IMR-90 (cell line): ENCODE results near the gene GINS1. TPM values are rescaled to one million over a fixed set of nuclear protein-coding genes. Genes with fewer than 3 reads are reported as not detected.

ENCODE experiments used
- ATAC-seq: fragments of 200-7000 bp; cut with Tn5 transposase; 2 replicates; pipeline ENCODE4 v1.9.1; 2020; ENCODE audit warnings: low read depth, mild to moderate bottlenecking, moderate library complexity
- BruUV-seq: library from RNA; stranded (reverse); fragments of 400-500 nt; replicated peaks from 2 replicates; lab custom pipeline; 2021; lab: Mats Ljungman, UMichigan
- CTCF ChIA-PET: fragments of 300-600 bp; formaldehyde crosslinking; extraction: SDS; loops from one replicate; lab custom pipeline; 2021; ENCODE audit warnings: antibody characterized with exemption; lab: Yijun Ruan, JAX
- POLR2A ChIA-PET: fragments of 300-600 bp; sonication (Branson Sonifier 250); formaldehyde crosslinking; loops from one replicate; lab custom pipeline; 2022; ENCODE audit warnings: antibody characterized with exemption; ENCODE audit not compliant: unreplicated experiment; lab: Charles Lee
- DNase-seq: peaks from one replicate; pipeline ENCODE4 v3.0.0; 2013
- H2AFZ ChIP-seq: replicated peaks from 2 replicates; pipeline ENCODE3; 2013; ENCODE audit warnings: low read length, mild to moderate bottlenecking; ENCODE audit not compliant: poor library complexity
- H2AK5ac ChIP-seq: 2 replicates; pipeline ENCODE4 v1.6.1; 2013; ENCODE audit warnings: low read depth, low read length, inconsistent platforms
- H2AK9ac ChIP-seq: replicated peaks from 2 replicates; pipeline ENCODE3; 2013; ENCODE audit warnings: mild to moderate bottlenecking, low read depth, low read length, moderate library complexity; ENCODE audit not compliant: poor library complexity
- H2BK120ac ChIP-seq: 2 replicates; pipeline ENCODE4 v1.6.1; 2013; ENCODE audit warnings: low read depth, low read length, inconsistent platforms
- H2BK15ac ChIP-seq: 3 replicates; pipeline ENCODE4 v1.6.1; 2013; ENCODE audit warnings: low read depth, low read length, inconsistent platforms
- H2BK20ac ChIP-seq: 2 replicates; pipeline ENCODE4 v1.6.1; 2013; ENCODE audit warnings: low read depth, mild to moderate bottlenecking, inconsistent platforms, low read length, moderate library complexity
- H2BK5ac ChIP-seq: 2 replicates; pipeline ENCODE4 v1.6.1; 2013; ENCODE audit warnings: mild to moderate bottlenecking, low read depth, low read length, inconsistent platforms; ENCODE audit not compliant: poor library complexity, severe bottlenecking
- H3K14ac ChIP-seq: replicated peaks from 2 replicates; pipeline ENCODE4 v1.6.1; 2013; ENCODE audit warnings: low read depth, low read length, inconsistent platforms
- H3K18ac ChIP-seq: 2 replicates; pipeline ENCODE4 v1.6.1; 2013; ENCODE audit warnings: low read depth, low read length, control low read depth
- H3K23ac ChIP-seq: 2 replicates; pipeline ENCODE4 v1.6.1; 2013; ENCODE audit warnings: low read depth, low read length, inconsistent platforms
- H3K27ac ChIP-seq: 2 replicates; pipeline ENCODE4 v1.5.1; 2013; ENCODE audit warnings: mild to moderate bottlenecking, control low read depth, low read length; ENCODE audit not compliant: insufficient read depth
- H3K27me3 ChIP-seq: 2 replicates; pipeline ENCODE4 v1.6.1; 2013; ENCODE audit warnings: low read length; ENCODE audit not compliant: control insufficient read depth, insufficient read depth
- H3K36me3 ChIP-seq: 2 replicates; pipeline ENCODE4 v1.6.1; 2013; ENCODE audit warnings: low read length, mixed read lengths; ENCODE audit not compliant: control insufficient read depth, insufficient read depth
- H3K4ac ChIP-seq: 2 replicates; pipeline ENCODE4 v1.6.1; 2013; ENCODE audit warnings: low read depth, low read length, inconsistent platforms
- H3K4me1 ChIP-seq: 2 replicates; pipeline ENCODE4 v1.6.1; 2013; ENCODE audit warnings: low read length, mixed read lengths; ENCODE audit not compliant: control insufficient read depth, insufficient read depth
- H3K4me2 ChIP-seq: 2 replicates; pipeline ENCODE4 v1.6.1; 2013; ENCODE audit warnings: low read depth, mild to moderate bottlenecking, control low read depth, low read length, moderate library complexity
- H3K4me3 ChIP-seq: 2 replicates; pipeline ENCODE4 v1.5.1; 2013; ENCODE audit warnings: low read depth, mild to moderate bottlenecking, control low read depth, low read length, moderate library complexity; ENCODE audit not compliant: insufficient read depth
- H3K56ac ChIP-seq: 2 replicates; pipeline ENCODE4 v1.6.1; 2013; ENCODE audit warnings: low read length, inconsistent platforms; ENCODE audit not compliant: insufficient read depth; ENCODE audit errors: extremely low read depth
- H3K79me1 ChIP-seq, 2 experiments: 2 replicates each; pipeline ENCODE4 v1.6.1; 2013; ENCODE audit warnings: low read length in 2 of 2, inconsistent platforms in 1 of 2, low read depth in 1 of 2
- H3K9ac ChIP-seq: 2 replicates; pipeline ENCODE4 v1.6.1; 2013; ENCODE audit warnings: low read depth, low read length, control low read depth
- H3K9me1 ChIP-seq: 2 replicates; pipeline ENCODE4 v1.6.1; 2013; ENCODE audit warnings: low read length, inconsistent platforms; ENCODE audit not compliant: insufficient read depth
- H3K9me3 ChIP-seq: 2 replicates; pipeline ENCODE4 v1.6.1; 2013; ENCODE audit warnings: low read length; ENCODE audit not compliant: control insufficient read depth, insufficient read depth
- H4K20me1 ChIP-seq: 2 replicates; pipeline ENCODE4 v1.6.1; 2013; ENCODE audit warnings: low read length, inconsistent platforms; ENCODE audit not compliant: insufficient read depth
- H4K5ac ChIP-seq: 2 replicates; pipeline ENCODE4 v1.6.1; 2013; ENCODE audit warnings: mild to moderate bottlenecking, low read depth, low read length, control low read depth
- H4K8ac ChIP-seq, 2 experiments: 2 replicates each; pipeline ENCODE4 v1.6.1; 2013; ENCODE audit warnings: low read depth in 2 of 2, low read length in 2 of 2, control low read depth in 1 of 2, inconsistent platforms in 1 of 2
- H4K91ac ChIP-seq: 2 replicates; pipeline ENCODE4 v1.6.1; 2013; ENCODE audit warnings: low read depth, low read length, inconsistent platforms; ENCODE audit not compliant: insufficient read depth
- BHLHE40 ChIP-seq: fragments of 150-350 bp; IDR thresholded peaks from 2 replicates; pipeline ENCODE4 v1.6.1; 2016; ENCODE audit warnings: mild to moderate bottlenecking, low read depth, low read length
- CHD1 ChIP-seq: IDR thresholded peaks from 2 replicates; pipeline ENCODE4 v1.6.1; 2012; ENCODE audit warnings: low read depth, low read length, improper control_type of control experiment
- MAFK ChIP-seq: IDR thresholded peaks from 2 replicates; pipeline ENCODE4 v1.6.1; 2012; ENCODE audit warnings: low read depth, low read length, improper control_type of control experiment
- MAZ ChIP-seq: IDR thresholded peaks from 2 replicates; pipeline ENCODE4 v1.6.1; 2012; ENCODE audit warnings: low read depth, mild to moderate bottlenecking, low read length, improper control_type of control experiment, moderate library complexity, borderline replicate concordance
- MXI1 ChIP-seq: IDR thresholded peaks from 2 replicates; pipeline ENCODE4 v1.6.1; 2012; ENCODE audit warnings: low read depth, mild to moderate bottlenecking, low read length, moderate library complexity, borderline replicate concordance
- NFE2L2 ChIP-seq: fragments of 150-350 bp; IDR thresholded peaks from 2 replicates; pipeline ENCODE4 v1.6.1; 2016; ENCODE audit warnings: low read depth, mild to moderate bottlenecking, low read length
- POLR2A ChIP-seq: IDR thresholded peaks from 2 replicates; pipeline ENCODE4 v1.6.1; 2012; ENCODE audit warnings: mild to moderate bottlenecking, low read depth, low read length
- RAD21 ChIP-seq: IDR thresholded peaks from 2 replicates; pipeline ENCODE4 v1.6.1; 2012; ENCODE audit warnings: low read length, improper control_type of control experiment
- RCOR1 ChIP-seq: IDR thresholded peaks from 2 replicates; pipeline ENCODE4 v1.6.1; 2012; ENCODE audit warnings: mild to moderate bottlenecking, low read length, improper control_type of control experiment; ENCODE audit not compliant: insufficient replicate concordance
- RFX5 ChIP-seq: IDR thresholded peaks from 2 replicates; pipeline ENCODE4 v1.8.0; 2012; ENCODE audit warnings: low read depth, mild to moderate bottlenecking, low read length, moderate library complexity
- SMC3 ChIP-seq: fragments of 150-350 bp; IDR thresholded peaks from 2 replicates; pipeline ENCODE4 v1.6.1; 2016; ENCODE audit warnings: low read depth, mild to moderate bottlenecking, antibody characterized with exemption, low read length, moderate library complexity
- WGBS, 2 experiments: methylation state at CpG; one replicate each; pipeline versions ENCODE4 v1.1.5 to v1.1.7; 2013; ENCODE audit warnings: missing lambda C conversion rate in 2 of 2; ENCODE audit not compliant: insufficient read length in 1 of 2; ENCODE audit errors: extremely low coverage in 2 of 2; 5-methylcytosine and 5-hydroxymethylcytosine counted together
- dilution Hi-C: fragments of 300-500 bp; cut with HindIII; formaldehyde crosslinking; loops from one replicate; pipeline ENCODE4 v1.14.3; 2018; ENCODE audit warnings: low sequenced_read_pairs; ENCODE audit not compliant: unreplicated experiment
- in situ Hi-C: fragments of 300-500 bp; cut with MboI; formaldehyde crosslinking; loops from 3 replicates; pipeline ENCODE4 v1.14.3; 2019; ENCODE audit warnings: low sequenced_read_pairs, inconsistent platforms, mixed read lengths
- intact Hi-C: fragments of 100-400 bp; cut with micrococcal nuclease; formaldehyde crosslinking; loops from 2 replicates; pipeline ENCODE4 v1.10.0; 2022
- polyA plus RNA-seq, 3 experiments: library from polyadenylated mRNA; depleted of rRNA; stranded (reverse); fragments of >200 nt; gene quantifications; 2 replicates each; pipeline ENCODE4 v1.2.3, GENCODE V29; 2012; ENCODE audit warnings: low replicate concordance in 1 of 3
- total RNA-seq: library from RNA; depleted of rRNA; stranded (reverse); fragments of >200 nt; gene quantifications from 2 replicates; pipeline ENCODE4 v1.2.3, GENCODE V29; 2012
- TF ChIP-seq, protein P1 (sequence below): fragments of 150-350 bp; IDR thresholded peaks from 2 replicates; pipeline ENCODE4 v1.6.1; 2016; ENCODE audit warnings: low read depth, mild to moderate bottlenecking, low read length, moderate library complexity, borderline replicate concordance
- TF ChIP-seq, protein P2 (sequence below): conservative IDR thresholded peaks from 2 replicates; pipeline ENCODE4 v1.5.1; 2012; ENCODE audit warnings: mild to moderate bottlenecking, low read depth, low read length, improper control_type of control experiment
- TF ChIP-seq, protein P3 (sequence below): fragments of 150-350 bp; IDR thresholded peaks from 2 replicates; pipeline ENCODE4 v1.6.1; 2017; ENCODE audit warnings: mild to moderate bottlenecking, antibody characterized with exemption, low read length, low read depth

Gene GINS1
- total and polyA plus RNA-seq, 2 of the 4 experiments (the other 2 are of a cell fraction) = 4.9 to 6.6 TPM

DNA sequence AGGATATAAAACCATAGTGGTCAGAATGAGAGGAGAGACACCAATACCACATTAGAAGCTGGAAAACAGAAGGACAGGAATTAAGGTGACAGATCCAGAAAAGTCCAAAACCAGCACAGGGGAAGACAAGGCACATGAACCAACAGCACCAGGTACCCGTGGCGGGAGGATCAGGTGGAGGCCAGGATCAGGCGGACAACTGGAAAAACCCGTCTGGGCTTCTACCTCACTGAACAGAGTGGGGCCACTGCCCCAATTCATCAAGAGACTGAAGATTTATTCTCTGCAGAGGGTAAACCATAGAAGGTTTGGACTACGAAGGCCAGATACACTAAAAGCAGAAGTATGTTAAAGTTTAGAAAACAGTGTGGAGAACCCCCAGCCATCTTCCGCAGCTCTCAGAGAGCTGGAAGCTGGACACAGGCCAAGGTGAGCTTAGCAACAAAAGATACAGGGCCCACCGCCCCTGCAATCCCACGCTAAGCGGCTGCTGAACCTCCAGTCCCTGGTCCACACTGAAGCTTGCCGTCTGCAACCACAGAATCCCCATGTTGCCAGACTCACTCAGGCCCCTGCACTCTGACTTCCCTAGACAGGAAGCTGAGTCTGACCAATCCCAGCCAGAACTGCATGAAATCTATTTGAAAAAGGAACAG lies 46.7 kb upstream of the GINS1 start:
- Histone ChIP-seq H3K14ac (peak overlapping the region; percentile 96), H2BK5ac (peak overlapping the region; percentile 89), H3K4me3 (peak overlapping the region; percentile 18; the same call in 1 of the 2 replicates), H4K5ac (peak overlapping the region; percentile 95), H3K27me3 (no peaks in the 10 kb centered on the region), H3K18ac (peak overlapping the region; percentile 79), H2AK5ac (peak overlapping the region; percentile 76; the same call in 1 of the 2 replicates), H3K4me2 (peak overlapping the region; percentile 89), H2BK15ac (peak overlapping the region; percentile 37; the same call in 1 of the 3 replicates), H4K91ac (peak overlapping the region; percentile 82), H3K79me1 (peaks cover 18 to 68% of the 10 kb centered on the region in 2 experiments; a peak in 3 of 4 replicates), H3K4me1 (peaks cover 19% of the 10 kb centered on the region), H2AK9ac (peak overlapping the region; percentile 38), H2BK20ac (peak overlapping the region; percentile 68), H3K9me3 (no peaks in the 10 kb centered on the region), H2BK120ac (peak overlapping the region; percentile 84), H3K4ac (peak overlapping the region; percentile 87), H3K23ac (peak overlapping the region; percentile 90), H4K8ac (peak overlapping the region; percentile 58 to 90; a peak in 3 of 4 replicates), H3K27ac (peak overlapping the region; percentile 98), H3K9me1 (peaks cover 11% of the 10 kb centered on the region), H3K9ac (peak overlapping the region; percentile 56; the same call in 1 of the 2 replicates), H3K36me3 (no peaks in the 10 kb centered on the region), H2AFZ (peak overlapping the region; percentile 84), H3K56ac (0 out of 2 replicates have a peak overlapping the region, but pooled peaks have one; percentile 38), H4K20me1 (peaks cover 11% of the 10 kb centered on the region)
- peak; percentile 82 for DNase-seq
- WGBS, 2 experiments = no CpG with 5 or more reads among the region's 10 CpGs
- ATAC-seq = peak; percentile 92
- no TSS peak for BruUV-seq
- ChIA-PET POLR2A (no interaction called here), CTCF (interaction anchor here (0.9 to 1.3 kb wide), 2 partner anchors 15 to 38 kb away, joined by 3 read pairs; no protein-coding TSS in a partner anchor)
- intact Hi-C loops = loop anchor here (1.0 to 2.0 kb wide), 2 partner anchors 12 to 16 kb away; no protein-coding TSS in a partner anchor
- in situ Hi-C loops = no loop called here
- dilution Hi-C loops = no loop called here
- TF ChIP-seq MAZ (no peak), RCOR1 (no peak), RAD21 (no peak), CHD1 (no peak), MXI1 (no peak), MAFK (no peak), NFE2L2 (no peak), RFX5 (no peak), SMC3 (no peak), BHLHE40 (no peak), POLR2A (no peak)
- TF ChIP-seq, protein P1, sequence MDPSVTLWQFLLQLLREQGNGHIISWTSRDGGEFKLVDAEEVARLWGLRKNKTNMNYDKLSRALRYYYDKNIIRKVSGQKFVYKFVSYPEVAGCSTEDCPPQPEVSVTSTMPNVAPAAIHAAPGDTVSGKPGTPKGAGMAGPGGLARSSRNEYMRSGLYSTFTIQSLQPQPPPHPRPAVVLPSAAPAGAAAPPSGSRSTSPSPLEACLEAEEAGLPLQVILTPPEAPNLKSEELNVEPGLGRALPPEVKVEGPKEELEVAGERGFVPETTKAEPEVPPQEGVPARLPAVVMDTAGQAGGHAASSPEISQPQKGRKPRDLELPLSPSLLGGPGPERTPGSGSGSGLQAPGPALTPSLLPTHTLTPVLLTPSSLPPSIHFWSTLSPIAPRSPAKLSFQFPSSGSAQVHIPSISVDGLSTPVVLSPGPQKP = no peak
- TF ChIP-seq, protein P2, sequence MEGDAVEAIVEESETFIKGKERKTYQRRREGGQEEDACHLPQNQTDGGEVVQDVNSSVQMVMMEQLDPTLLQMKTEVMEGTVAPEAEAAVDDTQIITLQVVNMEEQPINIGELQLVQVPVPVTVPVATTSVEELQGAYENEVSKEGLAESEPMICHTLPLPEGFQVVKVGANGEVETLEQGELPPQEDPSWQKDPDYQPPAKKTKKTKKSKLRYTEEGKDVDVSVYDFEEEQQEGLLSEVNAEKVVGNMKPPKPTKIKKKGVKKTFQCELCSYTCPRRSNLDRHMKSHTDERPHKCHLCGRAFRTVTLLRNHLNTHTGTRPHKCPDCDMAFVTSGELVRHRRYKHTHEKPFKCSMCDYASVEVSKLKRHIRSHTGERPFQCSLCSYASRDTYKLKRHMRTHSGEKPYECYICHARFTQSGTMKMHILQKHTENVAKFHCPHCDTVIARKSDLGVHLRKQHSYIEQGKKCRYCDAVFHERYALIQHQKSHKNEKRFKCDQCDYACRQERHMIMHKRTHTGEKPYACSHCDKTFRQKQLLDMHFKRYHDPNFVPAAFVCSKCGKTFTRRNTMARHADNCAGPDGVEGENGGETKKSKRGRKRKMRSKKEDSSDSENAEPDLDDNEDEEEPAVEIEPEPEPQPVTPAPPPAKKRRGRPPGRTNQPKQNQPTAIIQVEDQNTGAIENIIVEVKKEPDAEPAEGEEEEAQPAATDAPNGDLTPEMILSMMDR = no peak
- TF ChIP-seq, protein P3, sequence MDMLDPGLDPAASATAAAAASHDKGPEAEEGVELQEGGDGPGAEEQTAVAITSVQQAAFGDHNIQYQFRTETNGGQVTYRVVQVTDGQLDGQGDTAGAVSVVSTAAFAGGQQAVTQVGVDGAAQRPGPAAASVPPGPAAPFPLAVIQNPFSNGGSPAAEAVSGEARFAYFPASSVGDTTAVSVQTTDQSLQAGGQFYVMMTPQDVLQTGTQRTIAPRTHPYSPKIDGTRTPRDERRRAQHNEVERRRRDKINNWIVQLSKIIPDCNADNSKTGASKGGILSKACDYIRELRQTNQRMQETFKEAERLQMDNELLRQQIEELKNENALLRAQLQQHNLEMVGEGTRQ = no peak
